Body of pancreas (tissue), 4 donors: ENCODE measurements around the gene PCDH15. TPM values are rescaled to one million over a fixed set of nuclear protein-coding genes. Genes with fewer than 3 reads are reported as not detected.

Experiments used
- ATAC-seq: fragments of 150-250 bp; one replicate; pipeline ENCODE4 v1.9.1; 2016
- DNase-seq, 4 donors: peaks; one replicate each; pipeline ENCODE4 v3.0.0-alpha.2; 2019
- H3K27ac ChIP-seq, 4 donors: fragments of 200-600 bp; sonication (generic); 1 replicate in 3 of 4; 2 replicates in 1 of 4; pipeline versions ENCODE4 v1.5.1 to v1.6.1; 2016 to 2019; ENCODE audit warnings: mild to moderate bottlenecking in 1 of 4, mixed read lengths in 1 of 4, moderate library complexity in 1 of 4
- H3K27me3 ChIP-seq, 2 donors: fragments of 200-600 bp; sonication (generic); one replicate each; pipeline ENCODE4 v1.6.0; 2016; ENCODE audit warnings: mild to moderate bottlenecking in 1 of 2
- H3K36me3 ChIP-seq, 2 donors: fragments of 200-600 bp; sonication (generic); replicated peaks in 1 of 2; 2 replicates each; pipeline ENCODE4 v1.5.1; 2016; ENCODE audit warnings: low read depth in 2 of 2; ENCODE audit not compliant: insufficient read depth in 1 of 2
- H3K4me1 ChIP-seq: fragments of 200-600 bp; sonication (generic); one replicate; pipeline ENCODE4 v1.6.0; 2016
- H3K4me3 ChIP-seq, 2 donors: fragments of 200-600 bp; sonication (generic); 1 replicate in 1 of 2; 2 replicates in 1 of 2; pipeline ENCODE4 v1.5.1; 2016 to 2019
- H3K9me3 ChIP-seq, 3 donors: fragments of 200-600 bp; sonication (generic); 1 replicate in 2 of 3; 2 replicates in 1 of 3; pipeline ENCODE4 v1.5.1; 2016
- POLR2A ChIP-seq, 3 donors: fragments of 450-650 bp; IDR thresholded peaks; one replicate each; pipeline ENCODE4 v1.6.1; 2016; ENCODE audit warnings: antibody characterized with exemption in 3 of 3, mild to moderate bottlenecking in 2 of 3
- WGBS, 2 donors: methylation state at CpG; one replicate each; pipeline ENCODE4 v1.1.5; 2017; 5-methylcytosine and 5-hydroxymethylcytosine counted together
- intact Hi-C: fragments of 100-400 bp; cut with DNase I; formaldehyde crosslinking; loops from one replicate; pipeline ENCODE4 v1.15.1; 2023
- total RNA-seq, 2 donors: library from RNA; depleted of rRNA; stranded (reverse); fragments of >200 nt; gene quantifications; one replicate each; pipeline ENCODE4 v1.1.0, GENCODE V29; 2016
- TF ChIP-seq, protein P1 (sequence below), 7 experiments: fragments of 450-650 bp in 4 of 7; fragments of 200-600 bp in 3 of 7; sonication (generic) in 3 of 7; IDR thresholded peaks; one replicate each; pipeline ENCODE4 v1.5.1; 2016 to 2019; ENCODE audit warnings: antibody characterized with exemption in 7 of 7

Gene PCDH15
- total RNA-seq, 2 donors from 2014 or later: not detected

GRCh38 chr10:54576541-54576940 is 224.5 kb downstream of the PCDH15 start:
- 53 to 62% methylated on average over 5 of the region's 5 CpGs for WGBS, 2 donors
- no peaks in the 10 kb centered on the region for H3K9me3 ChIP-seq
- DNase-seq (no peak), ATAC-seq (no peak)
- no peaks in the 10 kb centered on the region for H3K4me1 ChIP-seq
- no peak for TF ChIP-seq POLR2A (IDR thresholded peaks at IDR 0.05)
- TF ChIP-seq, protein P1, sequence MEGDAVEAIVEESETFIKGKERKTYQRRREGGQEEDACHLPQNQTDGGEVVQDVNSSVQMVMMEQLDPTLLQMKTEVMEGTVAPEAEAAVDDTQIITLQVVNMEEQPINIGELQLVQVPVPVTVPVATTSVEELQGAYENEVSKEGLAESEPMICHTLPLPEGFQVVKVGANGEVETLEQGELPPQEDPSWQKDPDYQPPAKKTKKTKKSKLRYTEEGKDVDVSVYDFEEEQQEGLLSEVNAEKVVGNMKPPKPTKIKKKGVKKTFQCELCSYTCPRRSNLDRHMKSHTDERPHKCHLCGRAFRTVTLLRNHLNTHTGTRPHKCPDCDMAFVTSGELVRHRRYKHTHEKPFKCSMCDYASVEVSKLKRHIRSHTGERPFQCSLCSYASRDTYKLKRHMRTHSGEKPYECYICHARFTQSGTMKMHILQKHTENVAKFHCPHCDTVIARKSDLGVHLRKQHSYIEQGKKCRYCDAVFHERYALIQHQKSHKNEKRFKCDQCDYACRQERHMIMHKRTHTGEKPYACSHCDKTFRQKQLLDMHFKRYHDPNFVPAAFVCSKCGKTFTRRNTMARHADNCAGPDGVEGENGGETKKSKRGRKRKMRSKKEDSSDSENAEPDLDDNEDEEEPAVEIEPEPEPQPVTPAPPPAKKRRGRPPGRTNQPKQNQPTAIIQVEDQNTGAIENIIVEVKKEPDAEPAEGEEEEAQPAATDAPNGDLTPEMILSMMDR (IDR thresholded peaks at IDR 0.05): no peak
- no peak overlapping the region for H3K27ac ChIP-seq
- intact Hi-C loops: no loop called here
- H3K27me3 ChIP-seq: no peaks in the 10 kb centered on the region
- no peak overlapping the region for H3K4me3 ChIP-seq
- H3K36me3 ChIP-seq: no peaks in the 10 kb centered on the region

DNA sequence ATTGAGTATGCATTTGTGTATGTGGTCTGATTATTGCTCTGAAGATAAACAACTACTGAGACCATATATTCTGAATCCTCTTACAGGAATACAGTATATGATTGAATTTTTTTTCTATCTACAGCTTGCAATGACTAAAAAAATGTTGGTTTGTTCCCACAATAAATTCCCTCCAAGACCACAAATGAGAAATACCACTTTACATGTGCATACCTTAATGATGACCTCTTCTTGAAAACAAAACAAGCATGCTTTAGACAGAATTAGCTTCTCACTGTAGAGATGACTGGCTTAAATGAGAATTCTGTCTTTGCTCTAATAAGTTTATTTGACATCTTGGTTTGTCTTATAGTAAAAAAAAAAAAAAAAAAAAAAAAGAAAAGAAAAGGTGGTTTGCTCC is 241.5 kb downstream of the PCDH15 start:
- no peak overlapping the region for H3K27ac ChIP-seq
- ATAC-seq (no peak), DNase-seq (no peak)
- H3K27me3 ChIP-seq: no peaks in the 10 kb centered on the region
- TF ChIP-seq POLR2A (IDR thresholded peaks at IDR 0.05): no peak
- TF ChIP-seq, protein P1 (IDR thresholded peaks at IDR 0.05): no peak
- no peak overlapping the region for H3K4me3 ChIP-seq
- no peaks in the 10 kb centered on the region for H3K4me1 ChIP-seq
- no peaks in the 10 kb centered on the region for H3K36me3 ChIP-seq
- no peaks in the 10 kb centered on the region for H3K9me3 ChIP-seq
- intact Hi-C loops: no loop called here

GRCh38 chr10:54554028-54554427 is 247.0 kb downstream of the PCDH15 start:
- 96 to 97% methylated on average over 2 of the region's 2 CpGs for WGBS, 2 donors
- intact Hi-C loops: no loop called here
- TF ChIP-seq, protein P1 (IDR thresholded peaks at IDR 0.05): no peak
- TF ChIP-seq POLR2A (IDR thresholded peaks at IDR 0.05): no peak
- ATAC-seq: no peak
- no peaks in the 10 kb centered on the region for H3K36me3 ChIP-seq
- no peak overlapping the region for H3K27ac ChIP-seq
- no peaks in the 10 kb centered on the region for H3K9me3 ChIP-seq
- H3K4me1 ChIP-seq: no peaks in the 10 kb centered on the region
- no peak for DNase-seq
- no peaks in the 10 kb centered on the region for H3K27me3 ChIP-seq
- H3K4me3 ChIP-seq: no peak overlapping the region

GRCh38 chr10:54550016-54550415 is 251.0 kb downstream of the PCDH15 start:
- no peak overlapping the region for H3K4me3 ChIP-seq
- no peak overlapping the region for H3K27ac ChIP-seq
- WGBS, 2 donors: 40 to 49% methylated on average over 3 of the region's 3 CpGs
- TF ChIP-seq POLR2A (IDR thresholded peaks at IDR 0.05): no peak
- TF ChIP-seq, protein P1 (IDR thresholded peaks at IDR 0.05): no peak
- DNase-seq: no peak
- peaks cover under 1% of the 10 kb centered on the region for H3K4me1 ChIP-seq
- intact Hi-C loops: no loop called here
- H3K9me3 ChIP-seq: no peaks in the 10 kb centered on the region
- no peaks in the 10 kb centered on the region for H3K36me3 ChIP-seq
- H3K27me3 ChIP-seq: no peaks in the 10 kb centered on the region
- no peak for ATAC-seq

DNA sequence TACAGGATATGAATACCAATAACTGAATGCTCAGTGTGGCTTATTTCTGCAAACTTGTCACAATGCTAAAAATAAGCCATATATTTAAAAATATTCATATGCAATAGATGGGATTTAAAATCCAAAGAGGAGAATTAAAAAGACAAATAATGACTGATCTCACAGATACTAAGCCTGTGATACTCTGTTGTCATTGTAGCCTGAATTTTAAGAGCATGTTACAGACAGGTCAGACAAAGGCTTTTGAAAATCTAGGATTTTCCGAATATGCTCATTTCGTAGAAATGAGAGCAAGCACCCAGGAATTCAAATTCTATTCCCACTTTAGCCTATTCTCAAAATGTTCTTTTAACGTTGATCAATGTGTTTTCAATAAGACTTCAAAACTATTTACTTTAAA is 269.7 kb downstream of the PCDH15 start:
- no peaks in the 10 kb centered on the region for H3K36me3 ChIP-seq
- H3K27ac ChIP-seq: no peak overlapping the region
- no peak overlapping the region for H3K4me3 ChIP-seq
- no peaks in the 10 kb centered on the region for H3K27me3 ChIP-seq
- H3K4me1 ChIP-seq: no peaks in the 10 kb centered on the region
- H3K9me3 ChIP-seq: no peaks in the 10 kb centered on the region
- intact Hi-C loops: no loop called here
- ATAC-seq (no peak), DNase-seq (no peak)
- TF ChIP-seq, protein P1 (IDR thresholded peaks at IDR 0.05): no peak
- TF ChIP-seq POLR2A (IDR thresholded peaks at IDR 0.05): no peak
- 79 to 88% methylated on average over 3 of the region's 3 CpGs for WGBS, 2 donors
